Activated CD4-positive, alpha-beta T cell treated with anti-CD3 and anti-CD28 coated beads for 24 hours (primary cell): ENCODE measurements around the gene TOE1.
"Not testable (repeated sequence)": the region's sequence is repeated elsewhere in the genome, so short reads cannot be mapped to it uniquely, and the experiment has no call there.

Source experiments
- DNase-seq, 2 donors: peaks; one replicate each; pipeline ENCODE4 v3.0.0-alpha.2; 2020; ENCODE audit warnings: low read depth in 2 of 2

The TOE1 gene

GRCh38 chr1:45339789-45340558 is at the start of gene TOE1, which contains the start of gene MUTYH:
TSS of gene TOE1 (plus strand) at chr1:45340170. CDS start at chr1:45340253, 83 bp downstream.
TSS of gene MUTYH (minus strand) at chr1:45340440. CDS start at chr1:45334505, 5,935 bp downstream.
- DNase-seq = peak; percentile 88 to 98

- DNase-seq = not testable (repeated sequence)
Measured at GRCh38 chr1:45291002-45291401, 49.0 kb upstream of the TOE1 start.

GRCh38 chr1:45291716-45292115 is 48.3 kb upstream of the TOE1 start:
- DNase-seq = no peak

GRCh38 chr1:45297666-45298356 is 42.2 kb upstream of the TOE1 start:
- DNase-seq = no peak

- no peak for DNase-seq
Measured at GRCh38 chr1:45299296-45299695, 40.7 kb upstream of the TOE1 start.

GRCh38 chr1:45299981-45300668 is 39.8 kb upstream of the TOE1 start:
- DNase-seq = no peak

GRCh38 chr1:45300669-45300997 is 39.3 kb upstream of the TOE1 start:
- DNase-seq = no peak

GRCh38 chr1:45302505-45303150 is 37.3 kb upstream of the TOE1 start:
- DNase-seq = no peak

GRCh38 chr1:45303520-45304310 is 36.3 kb upstream of the TOE1 start:
- DNase-seq = peak; percentile 99

GRCh38 chr1:45304311-45305081 is 35.5 kb upstream of the TOE1 start:
- no peak for DNase-seq

GRCh38 chr1:45305231-45305630 is 34.7 kb upstream of the TOE1 start:
- no peak for DNase-seq

GRCh38 chr1:45306319-45306718 is 33.7 kb upstream of the TOE1 start:
- peak in 1 of 2 donors; percentile 15 for DNase-seq

GRCh38 chr1:45306905-45307304 is 33.1 kb upstream of the TOE1 start:
- DNase-seq = no peak

- DNase-seq = no peak
Measured at GRCh38 chr1:45314266-45314665, 25.7 kb upstream of the TOE1 start.

- no peak for DNase-seq
Measured at GRCh38 chr1:45317166-45317565, 22.8 kb upstream of the TOE1 start.

- DNase-seq = no peak
Measured at GRCh38 chr1:45319761-45320160, 20.2 kb upstream of the TOE1 start.

GRCh38 chr1:45321444-45321843 is 18.5 kb upstream of the TOE1 start:
- no peak for DNase-seq

- no peak for DNase-seq
Measured at GRCh38 chr1:45322486-45323040, 17.4 kb upstream of the TOE1 start.

GRCh38 chr1:45325851-45326506 is 14.0 kb upstream of the TOE1 start:
- DNase-seq = no peak
